ENCODE measurements around the gene MUC2.

- 0 out of 2 replicates have a peak, but pooled peaks have one; percentile 9 for TF ChIP-seq CTCF (conservative IDR thresholded peaks at IDR 0.05; ENCODE audit: low read depth, low read length)
- TF ChIP-seq EZH2 (IDR thresholded peaks at IDR 0.05; ENCODE audit: low read length, unreplicated experiment): no peak
- TF ChIP-seq EZH2phosphoT487 (IDR thresholded peaks at IDR 0.05; ENCODE audit: borderline replicate concordance, low read length): no peak
Measured at GRCh38 chr11:1048375-1049070, 26.2 kb upstream of the MUC2 start.

All from PC-3 (cell line).